ENCODE data around the gene CACNA1E.
A peak's percentile ranks its signal among the peaks of the same experiment; 100 is the strongest.

Gene CACNA1E

DNA sequence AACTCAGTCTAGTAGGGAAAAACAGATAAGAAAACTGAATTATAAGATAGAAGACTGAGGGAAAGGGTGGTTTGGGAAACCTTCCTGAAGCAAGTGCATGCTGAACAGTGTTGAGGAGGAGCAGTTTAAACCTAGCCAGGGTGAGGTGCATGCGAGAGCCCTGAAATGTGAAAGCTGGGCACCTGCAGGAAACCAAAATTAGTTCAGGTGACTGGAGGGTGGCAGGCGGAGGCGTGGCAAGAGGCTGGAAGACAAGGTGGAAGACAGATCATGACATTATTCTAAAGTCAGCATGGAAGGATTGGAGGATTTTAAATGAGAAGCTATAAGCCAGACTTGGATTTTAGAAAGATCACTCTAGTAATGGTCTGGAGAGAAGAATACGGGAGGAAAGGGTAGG lies 75.1 kb downstream of the CACNA1E start:
- TF ChIP-seq CTCF (IDR thresholded peaks at IDR 0.05) = no peak

GRCh38 chr1:181559142-181559541 lies 75.8 kb downstream of the CACNA1E start:
- TF ChIP-seq CTCF (IDR thresholded peaks at IDR 0.05) = no peak

GRCh38 chr1:181562395-181562794 lies 79.1 kb downstream of the CACNA1E start:
- TF ChIP-seq CTCF (IDR thresholded peaks at IDR 0.05) = no peak

GRCh38 chr1:181568736-181569135 lies 85.4 kb downstream of the CACNA1E start:
- TF ChIP-seq CTCF (IDR thresholded peaks at IDR 0.05) = no peak

DNA sequence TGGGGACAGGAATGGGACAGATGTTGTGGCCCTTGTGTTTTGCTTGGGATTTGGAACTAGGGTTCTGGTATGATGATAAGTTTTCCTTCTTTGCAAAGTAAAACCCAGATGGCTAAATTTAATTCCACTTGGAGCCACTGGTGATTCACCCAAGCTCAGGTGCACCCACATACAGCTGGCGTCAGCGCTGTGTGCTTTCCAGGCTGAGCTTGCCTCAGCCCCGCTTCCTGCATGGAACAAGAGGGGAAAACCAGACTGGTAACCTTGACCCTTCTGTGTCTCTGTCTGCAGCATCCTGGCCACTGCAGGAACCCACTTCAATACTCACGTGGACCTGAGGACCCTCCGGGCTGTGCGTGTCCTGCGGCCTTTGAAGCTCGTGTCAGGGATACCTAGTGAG lies 94.2 kb downstream of the CACNA1E start:
- no peak for TF ChIP-seq CTCF (IDR thresholded peaks at IDR 0.05)

DNA sequence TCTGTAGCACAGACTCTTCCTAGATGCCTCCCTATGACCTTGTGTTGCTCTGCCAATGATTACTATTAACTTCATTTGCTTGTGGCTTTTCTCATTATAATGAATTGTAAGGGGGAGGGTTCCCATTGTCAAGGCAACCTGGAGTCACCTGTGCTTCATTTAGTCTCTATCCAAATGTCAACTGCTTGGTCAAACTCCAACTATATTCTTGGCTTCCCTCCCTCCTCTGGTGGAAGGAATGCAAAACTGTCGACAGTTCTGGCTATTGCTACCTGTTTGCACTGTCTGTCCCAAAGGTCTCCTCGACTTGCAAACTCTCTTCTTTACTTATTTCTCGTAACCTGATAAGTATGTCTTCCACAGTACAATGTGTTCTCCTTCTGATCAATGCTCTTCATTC lies 100.3 kb downstream of the CACNA1E start:
- TF ChIP-seq CTCF (IDR thresholded peaks at IDR 0.05) = peak; percentile 33; the same call in 1 of the 2 replicates

- TF ChIP-seq CTCF (IDR thresholded peaks at IDR 0.05) = peak; percentile 69
These were observed 104.6 kb downstream of the CACNA1E start for GRCh38 chr1:181587870-181588438.

DNA sequence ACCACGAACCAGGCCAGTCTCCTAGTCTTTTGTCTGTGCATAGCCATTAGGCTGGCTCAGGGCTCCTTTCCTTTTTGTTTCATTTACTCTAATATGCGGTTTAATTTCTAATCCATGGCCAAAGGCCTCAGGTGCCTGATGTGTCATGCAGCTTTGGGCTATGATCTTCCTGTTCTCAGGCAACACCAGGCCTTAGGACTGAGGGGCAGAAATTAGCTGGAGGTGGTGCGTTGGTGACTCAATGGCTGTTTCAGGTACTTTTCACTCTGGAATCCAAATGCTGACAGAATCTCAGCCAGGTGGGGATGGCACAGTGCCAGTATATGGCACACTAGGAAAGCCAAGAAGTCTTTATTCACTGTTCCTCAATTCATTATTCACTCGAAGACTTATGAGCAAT lies 105.3 kb downstream of the CACNA1E start:
- no peak for TF ChIP-seq CTCF (IDR thresholded peaks at IDR 0.05)
